Astrocyte (in vitro differentiated cells and primary cell): ENCODE results near the gene PSMC3IP. TPM values are rescaled to one million over a fixed set of nuclear protein-coding genes. Genes with fewer than 3 reads are reported as not detected.

Experiments used
- DNase-seq: peaks from one replicate; pipeline ENCODE4 v3.0.0-alpha.2; 2010; ENCODE audit warnings: low read depth
- FAIRE-seq: peaks from 2 replicates; lab custom pipeline; 2011; peaks lifted over from hg19 to GRCh38; lab: Jason Lieb, UNC
- H2AFZ ChIP-seq: 2 replicates; pipeline ENCODE4 v1.6.0; 2012; ENCODE audit warnings: low read depth, low read length, inconsistent platforms
- H3K27ac ChIP-seq: 2 replicates; pipeline ENCODE4 v1.5.1; 2011; ENCODE audit warnings: low read depth, low read length, inconsistent platforms
- H3K27me3 ChIP-seq: 2 replicates; pipeline ENCODE4 v1.6.0; 2011; ENCODE audit warnings: low read length, inconsistent platforms; ENCODE audit not compliant: insufficient read depth
- H3K36me3 ChIP-seq: 2 replicates; pipeline ENCODE4 v1.5.1; 2011; ENCODE audit warnings: low read length, inconsistent platforms; ENCODE audit not compliant: insufficient read depth
- H3K4me1 ChIP-seq: 2 replicates; pipeline ENCODE4 v1.5.1; 2011; ENCODE audit warnings: low read length, inconsistent platforms; ENCODE audit not compliant: insufficient read depth
- H3K4me2 ChIP-seq: 2 replicates; pipeline ENCODE4 v1.6.0; 2012; ENCODE audit warnings: low read length, inconsistent platforms
- H3K4me3 ChIP-seq: 2 replicates; pipeline ENCODE4 v1.5.1; 2011; ENCODE audit warnings: low read depth, mild to moderate bottlenecking, low read length, inconsistent platforms; ENCODE audit not compliant: insufficient read depth
- H3K79me2 ChIP-seq: 2 replicates; pipeline ENCODE4 v1.6.0; 2012; ENCODE audit warnings: mild to moderate bottlenecking, low read length, inconsistent platforms; ENCODE audit not compliant: insufficient read depth
- H3K9ac ChIP-seq: 2 replicates; pipeline ENCODE4 v1.6.0; 2012; ENCODE audit warnings: mild to moderate bottlenecking, low read length, inconsistent platforms
- H3K9me3 ChIP-seq: 2 replicates; pipeline ENCODE4 v1.5.1; 2012; ENCODE audit warnings: low read depth, mild to moderate bottlenecking, low read length, inconsistent platforms; ENCODE audit not compliant: insufficient read depth
- H4K20me1 ChIP-seq: 2 replicates; pipeline ENCODE4 v1.6.0; 2012; ENCODE audit warnings: low read length, inconsistent platforms; ENCODE audit not compliant: insufficient read depth
- H3K27ac Mint-ChIP-seq: one replicate; pipeline ENCODE4 v1.8.0; 2021; ENCODE audit warnings: mild to moderate bottlenecking, mixed read lengths; ENCODE audit not compliant: unreplicated experiment
- H3K27me3 Mint-ChIP-seq: one replicate; pipeline ENCODE4 v1.8.0; 2021; ENCODE audit warnings: low read depth, mixed read lengths; ENCODE audit not compliant: unreplicated experiment
- H3K36me3 Mint-ChIP-seq: one replicate; pipeline ENCODE4 v1.8.0; 2021; ENCODE audit warnings: low read depth, mixed read lengths; ENCODE audit not compliant: unreplicated experiment
- H3K4me1 Mint-ChIP-seq: one replicate; pipeline ENCODE4 v1.8.0; 2021; ENCODE audit warnings: low read depth, mixed read lengths; ENCODE audit not compliant: unreplicated experiment
- H3K4me3 Mint-ChIP-seq: one replicate; pipeline ENCODE4 v1.8.0; 2021; ENCODE audit warnings: mild to moderate bottlenecking, moderate library complexity, mixed read lengths; ENCODE audit not compliant: unreplicated experiment
- H3K9me3 Mint-ChIP-seq: one replicate; pipeline ENCODE4 v1.8.0; 2021; ENCODE audit warnings: mild to moderate bottlenecking, mixed read lengths; ENCODE audit not compliant: unreplicated experiment
- EZH2 ChIP-seq: IDR thresholded peaks from 2 replicates; pipeline ENCODE4 v1.6.1; 2012; ENCODE audit warnings: mild to moderate bottlenecking, low read length, inconsistent platforms; ENCODE audit not compliant: insufficient read depth
- total RNA-seq: library from RNA; stranded (reverse); gene quantifications from 2 replicates; pipeline ENCODE4 v1.2.1, GENCODE V29; 2021
- TF ChIP-seq, protein P1 (sequence below): IDR thresholded peaks from 2 replicates; pipeline ENCODE4 v1.5.1; 2011; ENCODE audit warnings: low read depth, mild to moderate bottlenecking, inconsistent platforms, low read length, moderate library complexity; ENCODE audit not compliant: insufficient read depth

The PSMC3IP gene
- total RNA-seq, 1 donor from 2014 or later: 8.7 TPM

DNA sequence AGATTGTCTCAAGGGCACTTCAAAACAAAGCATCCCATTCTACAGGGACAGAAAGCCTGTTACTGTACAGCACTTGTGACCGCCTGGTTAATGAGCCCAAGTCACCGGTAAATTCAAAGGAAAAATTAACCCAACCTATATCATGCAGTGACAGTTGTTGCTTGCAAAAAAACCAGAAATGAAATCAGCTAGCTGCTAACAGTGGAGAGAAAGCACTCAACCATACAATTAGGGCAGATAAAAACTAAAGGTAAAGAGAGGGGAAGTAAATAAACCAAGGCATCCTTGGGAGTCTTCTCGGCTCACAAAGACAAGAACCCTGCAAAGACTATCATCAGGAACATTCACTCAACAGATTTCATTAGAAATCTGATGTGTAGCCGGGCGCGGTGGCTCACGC is 25.8 kb upstream of the PSMC3IP start:
- no peaks in the 10 kb centered on the region for H3K9me3 ChIP-seq
- TF ChIP-seq, protein P1, sequence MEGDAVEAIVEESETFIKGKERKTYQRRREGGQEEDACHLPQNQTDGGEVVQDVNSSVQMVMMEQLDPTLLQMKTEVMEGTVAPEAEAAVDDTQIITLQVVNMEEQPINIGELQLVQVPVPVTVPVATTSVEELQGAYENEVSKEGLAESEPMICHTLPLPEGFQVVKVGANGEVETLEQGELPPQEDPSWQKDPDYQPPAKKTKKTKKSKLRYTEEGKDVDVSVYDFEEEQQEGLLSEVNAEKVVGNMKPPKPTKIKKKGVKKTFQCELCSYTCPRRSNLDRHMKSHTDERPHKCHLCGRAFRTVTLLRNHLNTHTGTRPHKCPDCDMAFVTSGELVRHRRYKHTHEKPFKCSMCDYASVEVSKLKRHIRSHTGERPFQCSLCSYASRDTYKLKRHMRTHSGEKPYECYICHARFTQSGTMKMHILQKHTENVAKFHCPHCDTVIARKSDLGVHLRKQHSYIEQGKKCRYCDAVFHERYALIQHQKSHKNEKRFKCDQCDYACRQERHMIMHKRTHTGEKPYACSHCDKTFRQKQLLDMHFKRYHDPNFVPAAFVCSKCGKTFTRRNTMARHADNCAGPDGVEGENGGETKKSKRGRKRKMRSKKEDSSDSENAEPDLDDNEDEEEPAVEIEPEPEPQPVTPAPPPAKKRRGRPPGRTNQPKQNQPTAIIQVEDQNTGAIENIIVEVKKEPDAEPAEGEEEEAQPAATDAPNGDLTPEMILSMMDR: no peak
- no peak for TF ChIP-seq EZH2

DNA sequence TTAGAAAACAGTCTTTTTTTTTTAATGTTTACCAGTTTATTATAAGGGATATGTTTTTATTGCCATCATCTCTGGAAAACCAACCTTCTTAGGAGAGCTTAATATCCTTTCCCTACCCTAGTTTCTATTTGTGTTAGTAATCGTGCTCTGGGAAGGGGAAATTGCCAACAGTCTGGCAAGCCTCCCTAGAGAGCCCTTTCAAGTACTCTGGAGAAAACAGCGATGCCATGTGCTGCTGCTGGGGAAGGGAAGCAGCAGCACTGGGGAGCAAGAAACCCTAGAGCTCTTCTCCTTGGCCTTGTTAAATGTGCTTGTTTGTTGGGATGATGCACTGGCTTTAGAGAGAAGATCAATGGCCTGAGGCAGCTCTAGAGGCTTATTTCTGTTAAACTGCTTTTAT is 21.4 kb upstream of the PSMC3IP start:
- no peak overlapping the region for H3K27ac ChIP-seq
- H3K9me3 ChIP-seq: no peaks in the 10 kb centered on the region
- DNase-seq (no peak), FAIRE-seq (no peak)
- no peaks in the 10 kb centered on the region for H3K4me1 ChIP-seq
- no peaks in the 10 kb centered on the region for H3K27me3 ChIP-seq
- no peaks in the 10 kb centered on the region for H3K9me3 Mint-ChIP-seq
- no peaks in the 10 kb centered on the region for H3K27me3 Mint-ChIP-seq
- no peak overlapping the region for H3K9ac ChIP-seq
- no peak overlapping the region for H3K27ac Mint-ChIP-seq
- no peaks in the 10 kb centered on the region for H3K4me1 Mint-ChIP-seq
- H2AFZ ChIP-seq: no peak overlapping the region
- TF ChIP-seq EZH2: no peak
- TF ChIP-seq, protein P1: no peak
- no peak overlapping the region for H3K4me2 ChIP-seq
- peak overlapping the region; percentile 40 for H3K4me3 Mint-ChIP-seq
- H3K4me3 ChIP-seq: no peak overlapping the region
- H3K36me3 Mint-ChIP-seq: peaks cover 4% of the 10 kb centered on the region
- H3K36me3 ChIP-seq: no peaks in the 10 kb centered on the region
- H3K79me2 ChIP-seq: peaks cover 47% of the 10 kb centered on the region
- peaks cover 39% of the 10 kb centered on the region for H4K20me1 ChIP-seq

More for the DNA sequence above, 25.8 kb upstream of the PSMC3IP start:
- Histone ChIP-seq H4K20me1 (peaks cover 65% of the 10 kb centered on the region), H3K4me2 (no peak overlapping the region), H3K4me3 (no peak overlapping the region), H3K9ac (no peak overlapping the region), H3K27me3 (no peaks in the 10 kb centered on the region), H3K36me3 (no peaks in the 10 kb centered on the region), H3K27ac (no peak overlapping the region), H3K4me1 (peaks cover 5% of the 10 kb centered on the region), H3K79me2 (peaks cover 89% of the 10 kb centered on the region), H2AFZ (no peak overlapping the region)
- peaks cover 4% of the 10 kb centered on the region for H3K36me3 Mint-ChIP-seq
- H3K9me3 Mint-ChIP-seq: no peaks in the 10 kb centered on the region
- H3K27ac Mint-ChIP-seq: no peak overlapping the region
- peaks cover 9% of the 10 kb centered on the region for H3K4me1 Mint-ChIP-seq
- DNase-seq (no peak), FAIRE-seq (no peak)
- H3K4me3 Mint-ChIP-seq: no peak overlapping the region
- no peaks in the 10 kb centered on the region for H3K27me3 Mint-ChIP-seq

DNA sequence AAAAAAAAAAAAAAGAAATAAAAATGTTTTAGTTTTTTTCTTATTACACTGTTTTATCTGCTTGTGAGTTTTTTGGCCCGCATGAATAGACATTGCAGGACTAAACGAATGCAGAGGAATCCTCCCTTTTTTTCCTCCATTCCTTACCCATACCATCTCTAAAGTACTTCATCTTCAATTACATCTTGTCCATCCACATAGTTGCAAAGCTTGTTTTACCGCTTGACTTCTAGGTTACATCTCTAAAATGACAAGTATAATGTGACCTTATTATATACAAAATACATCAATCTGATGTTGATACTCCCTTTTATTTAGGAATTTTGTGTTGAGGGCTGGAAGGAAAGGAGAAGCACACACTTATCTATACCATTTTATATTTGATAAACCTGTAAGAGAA is 18.9 kb upstream of the PSMC3IP start:
- Mint-ChIP-seq H3K27me3 (no peaks in the 10 kb centered on the region), H3K27ac (no peak overlapping the region), H3K4me3 (no peak overlapping the region), H3K9me3 (no peaks in the 10 kb centered on the region), H3K36me3 (peaks cover 4% of the 10 kb centered on the region), H3K4me1 (no peaks in the 10 kb centered on the region)
- no peaks in the 10 kb centered on the region for H3K27me3 ChIP-seq
- no peaks in the 10 kb centered on the region for H3K9me3 ChIP-seq
- H2AFZ ChIP-seq: no peak overlapping the region
- H3K4me1 ChIP-seq: no peaks in the 10 kb centered on the region
- H3K4me3 ChIP-seq: no peak overlapping the region
- no peaks in the 10 kb centered on the region for H3K36me3 ChIP-seq
- H4K20me1 ChIP-seq: peaks cover 32% of the 10 kb centered on the region
- no peak overlapping the region for H3K27ac ChIP-seq
- H3K9ac ChIP-seq: no peak overlapping the region
- H3K4me2 ChIP-seq: no peak overlapping the region
- H3K79me2 ChIP-seq: peaks cover 31% of the 10 kb centered on the region
- TF ChIP-seq EZH2: no peak
- TF ChIP-seq, protein P1: no peak
- FAIRE-seq (no peak), DNase-seq (no peak)
